Measurements from ENCODE around the gene C22orf39. TPM values are rescaled to one million over a fixed set of nuclear protein-coding genes. Genes with fewer than 3 reads are reported as not detected.

The C22orf39 gene
- total RNA-seq, 2 donors from 2014 or later, result 21.6 to 21.8 TPM

GRCh38 chr22:19398206-19398605, 49.3 kb downstream of the C22orf39 start:
- no peak for DNase-seq
- H3K36me3 ChIP-seq, result peaks cover 15% of the 10 kb centered on the region
- no peaks in the 10 kb centered on the region for H3K9me3 ChIP-seq
- TF ChIP-seq, protein P1, sequence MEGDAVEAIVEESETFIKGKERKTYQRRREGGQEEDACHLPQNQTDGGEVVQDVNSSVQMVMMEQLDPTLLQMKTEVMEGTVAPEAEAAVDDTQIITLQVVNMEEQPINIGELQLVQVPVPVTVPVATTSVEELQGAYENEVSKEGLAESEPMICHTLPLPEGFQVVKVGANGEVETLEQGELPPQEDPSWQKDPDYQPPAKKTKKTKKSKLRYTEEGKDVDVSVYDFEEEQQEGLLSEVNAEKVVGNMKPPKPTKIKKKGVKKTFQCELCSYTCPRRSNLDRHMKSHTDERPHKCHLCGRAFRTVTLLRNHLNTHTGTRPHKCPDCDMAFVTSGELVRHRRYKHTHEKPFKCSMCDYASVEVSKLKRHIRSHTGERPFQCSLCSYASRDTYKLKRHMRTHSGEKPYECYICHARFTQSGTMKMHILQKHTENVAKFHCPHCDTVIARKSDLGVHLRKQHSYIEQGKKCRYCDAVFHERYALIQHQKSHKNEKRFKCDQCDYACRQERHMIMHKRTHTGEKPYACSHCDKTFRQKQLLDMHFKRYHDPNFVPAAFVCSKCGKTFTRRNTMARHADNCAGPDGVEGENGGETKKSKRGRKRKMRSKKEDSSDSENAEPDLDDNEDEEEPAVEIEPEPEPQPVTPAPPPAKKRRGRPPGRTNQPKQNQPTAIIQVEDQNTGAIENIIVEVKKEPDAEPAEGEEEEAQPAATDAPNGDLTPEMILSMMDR (IDR thresholded peaks at IDR 0.05), result no peak
- no peak overlapping the region for H3K4me3 ChIP-seq
- H3K9ac ChIP-seq (ENCODE audit: low read depth in 2 of 2, low read length in 2 of 2), result no peak overlapping the region
- H3K27ac ChIP-seq, result no peak overlapping the region
- no peaks in the 10 kb centered on the region for H3K4me1 ChIP-seq
- no peaks in the 10 kb centered on the region for H3K27me3 ChIP-seq
- intact Hi-C loops (cut with DNase I), result no loop called here

GRCh38 chr22:19397734-19398104, 49.8 kb downstream of the C22orf39 start:
- Histone ChIP-seq H3K4me1 (no peaks in the 10 kb centered on the region), H3K36me3 (peaks cover 15% of the 10 kb centered on the region), H3K27me3 (no peaks in the 10 kb centered on the region), H3K27ac (no peak overlapping the region), H3K9ac (ENCODE audit: low read depth in 2 of 2, low read length in 2 of 2) (no peak overlapping the region), H3K9me3 (no peaks in the 10 kb centered on the region), H3K4me3 (no peak overlapping the region)
- TF ChIP-seq, protein P1 (IDR thresholded peaks at IDR 0.05), result no peak
- DNase-seq, result no peak
- intact Hi-C loops (cut with DNase I), result no loop called here

DNA sequence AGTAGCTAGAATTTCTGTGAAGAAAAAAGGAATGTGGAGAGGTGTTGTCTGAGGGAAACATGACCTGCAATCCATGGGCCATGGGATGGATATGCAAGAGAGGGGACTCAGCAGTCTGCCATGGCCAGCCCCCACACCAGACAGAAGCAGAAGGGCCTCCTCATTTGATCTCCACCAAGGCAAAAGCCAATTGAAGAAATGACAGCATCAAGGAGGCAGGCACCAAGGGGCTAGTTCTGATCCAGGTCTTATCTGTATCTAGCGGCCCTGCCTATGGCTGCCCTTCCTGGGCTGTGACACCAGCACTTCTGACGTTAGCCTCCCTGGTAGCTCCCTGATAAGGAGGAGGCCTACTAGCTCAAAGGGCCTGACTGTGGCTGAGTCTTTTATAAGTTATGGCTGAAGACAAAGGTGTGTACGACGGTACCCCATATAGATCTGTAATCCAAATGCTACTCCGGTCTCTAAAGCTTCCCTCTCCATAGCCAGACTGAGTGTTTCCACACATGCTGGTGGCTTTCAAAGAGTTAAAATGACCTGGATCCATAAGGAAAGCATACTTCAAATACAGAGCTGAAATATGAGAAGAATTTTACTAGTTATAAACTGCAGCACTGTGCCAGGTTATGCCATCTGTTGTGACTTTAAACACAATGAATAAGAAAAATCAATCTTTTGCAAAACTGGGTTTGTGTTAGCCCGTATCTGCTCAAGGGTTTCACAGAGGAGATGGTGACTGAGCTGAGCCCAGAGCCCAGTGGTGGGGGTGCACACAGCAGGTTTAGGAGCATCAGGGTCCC, 50.4 kb downstream of the C22orf39 start:
- H3K4me1 ChIP-seq, result no peaks in the 10 kb centered on the region
- peaks cover 16% of the 10 kb centered on the region for H3K36me3 ChIP-seq
- no peaks in the 10 kb centered on the region for H3K27me3 ChIP-seq
- no peaks in the 10 kb centered on the region for H3K9me3 ChIP-seq
- intact Hi-C loops (cut with DNase I), result no loop called here
- DNase-seq, result no peak
- H3K4me3 ChIP-seq, result no peak overlapping the region
- H3K9ac ChIP-seq (ENCODE audit: low read depth in 2 of 2, low read length in 2 of 2), result no peak overlapping the region
- H3K27ac ChIP-seq, result no peak overlapping the region
- TF ChIP-seq, protein P1 (IDR thresholded peaks at IDR 0.05), result no peak

- no peak overlapping the region for H3K4me3 ChIP-seq
- intact Hi-C loops (cut with DNase I), result no loop called here
- TF ChIP-seq, protein P1 (IDR thresholded peaks at IDR 0.05), result no peak
- H3K27ac ChIP-seq, result no peak overlapping the region
- H3K9ac ChIP-seq (ENCODE audit: low read depth in 2 of 2, low read length in 2 of 2), result no peak overlapping the region
- peaks cover 22% of the 10 kb centered on the region for H3K36me3 ChIP-seq
- H3K9me3 ChIP-seq, result no peaks in the 10 kb centered on the region
- no peak for DNase-seq
- no peaks in the 10 kb centered on the region for H3K4me1 ChIP-seq
- no peaks in the 10 kb centered on the region for H3K27me3 ChIP-seq
These were observed 51.0 kb downstream of the C22orf39 start for GRCh38 chr22:19396561-19396933.

GRCh38 chr22:19395276-19395675, 52.2 kb downstream of the C22orf39 start:
- Histone ChIP-seq H3K27ac (no peak overlapping the region), H3K27me3 (no peaks in the 10 kb centered on the region), H3K4me3 (no peak overlapping the region), H3K9ac (ENCODE audit: low read depth in 2 of 2, low read length in 2 of 2) (no peak overlapping the region), H3K4me1 (no peaks in the 10 kb centered on the region), H3K36me3 (peaks cover 22% of the 10 kb centered on the region), H3K9me3 (no peaks in the 10 kb centered on the region)
- TF ChIP-seq, protein P1 (IDR thresholded peaks at IDR 0.05), result no peak
- intact Hi-C loops (cut with DNase I), result no loop called here
- no peak for DNase-seq
